Nephron (organoid): Measurements from ENCODE around the gene ACOXL.

Source experiments
- H3K27ac Mint-ChIP-seq, 3 experiments: 2 replicates each; pipeline ENCODE4 v1.8.0; 2020; ENCODE audit warnings: mixed read lengths in 3 of 3, mild to moderate bottlenecking in 2 of 3, moderate library complexity in 1 of 3
- H3K27me3 Mint-ChIP-seq: 2 replicates; pipeline ENCODE4 v1.8.0; 2021; ENCODE audit warnings: low read depth, mild to moderate bottlenecking, moderate library complexity, mixed read lengths
- H3K36me3 Mint-ChIP-seq: 2 replicates; pipeline ENCODE4 v1.8.0; 2020; ENCODE audit warnings: low read depth, mixed read lengths
- H3K4me1 Mint-ChIP-seq: 2 replicates; pipeline ENCODE4 v1.8.0; 2020; ENCODE audit warnings: mixed read lengths
- H3K4me3 Mint-ChIP-seq, 3 experiments: 2 replicates each; pipeline ENCODE4 v1.8.0; 2020; ENCODE audit warnings: mild to moderate bottlenecking in 3 of 3, mixed read lengths in 3 of 3, moderate library complexity in 2 of 3
- H3K9me3 Mint-ChIP-seq: 2 replicates; pipeline ENCODE4 v1.8.0; 2020; ENCODE audit warnings: mixed read lengths
- TF ChIP-seq, protein P1 (sequence below), 3 experiments: fragments of 200-600 bp; sonication (generic); IDR thresholded peaks; one replicate each; pipeline ENCODE4 v1.5.0; 2021; ENCODE audit warnings: antibody characterized with exemption in 3 of 3; ENCODE audit not compliant: unreplicated experiment in 3 of 3

The ACOXL gene

DNA sequence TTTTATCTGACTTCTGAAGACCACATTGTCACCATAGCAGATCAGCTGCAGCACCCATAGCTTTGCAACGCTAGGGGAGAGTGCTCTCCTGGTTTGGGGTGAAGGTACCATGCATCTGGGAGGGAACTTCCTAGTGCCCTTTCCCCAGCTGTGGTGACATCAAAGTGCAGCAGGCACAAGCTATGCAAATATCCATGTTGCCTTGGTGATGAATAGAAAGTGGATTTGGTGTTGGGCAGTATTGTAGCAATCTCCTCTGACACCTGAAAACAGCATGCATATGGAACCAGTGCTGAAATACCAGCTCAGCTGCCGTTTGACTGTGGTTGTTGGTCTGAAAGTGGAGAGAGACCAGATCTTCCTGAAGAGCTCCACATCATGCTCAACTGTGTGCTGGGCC, 425.4 kb downstream of the ACOXL start:
- H3K36me3 Mint-ChIP-seq = peaks cover 83% of the 10 kb centered on the region
- H3K27ac Mint-ChIP-seq = no peak overlapping the region
- peaks cover 5% of the 10 kb centered on the region for H3K27me3 Mint-ChIP-seq
- H3K4me1 Mint-ChIP-seq = peaks cover 20% of the 10 kb centered on the region
- H3K4me3 Mint-ChIP-seq = no peak overlapping the region
- no peaks in the 10 kb centered on the region for H3K9me3 Mint-ChIP-seq
- TF ChIP-seq, protein P1, sequence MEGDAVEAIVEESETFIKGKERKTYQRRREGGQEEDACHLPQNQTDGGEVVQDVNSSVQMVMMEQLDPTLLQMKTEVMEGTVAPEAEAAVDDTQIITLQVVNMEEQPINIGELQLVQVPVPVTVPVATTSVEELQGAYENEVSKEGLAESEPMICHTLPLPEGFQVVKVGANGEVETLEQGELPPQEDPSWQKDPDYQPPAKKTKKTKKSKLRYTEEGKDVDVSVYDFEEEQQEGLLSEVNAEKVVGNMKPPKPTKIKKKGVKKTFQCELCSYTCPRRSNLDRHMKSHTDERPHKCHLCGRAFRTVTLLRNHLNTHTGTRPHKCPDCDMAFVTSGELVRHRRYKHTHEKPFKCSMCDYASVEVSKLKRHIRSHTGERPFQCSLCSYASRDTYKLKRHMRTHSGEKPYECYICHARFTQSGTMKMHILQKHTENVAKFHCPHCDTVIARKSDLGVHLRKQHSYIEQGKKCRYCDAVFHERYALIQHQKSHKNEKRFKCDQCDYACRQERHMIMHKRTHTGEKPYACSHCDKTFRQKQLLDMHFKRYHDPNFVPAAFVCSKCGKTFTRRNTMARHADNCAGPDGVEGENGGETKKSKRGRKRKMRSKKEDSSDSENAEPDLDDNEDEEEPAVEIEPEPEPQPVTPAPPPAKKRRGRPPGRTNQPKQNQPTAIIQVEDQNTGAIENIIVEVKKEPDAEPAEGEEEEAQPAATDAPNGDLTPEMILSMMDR (IDR thresholded peaks at IDR 0.05; ENCODE audit: unreplicated experiment in 3 of 3) = no peak

- H3K36me3 Mint-ChIP-seq = peaks cover 79% of the 10 kb centered on the region
- H3K4me1 Mint-ChIP-seq = peaks cover 27% of the 10 kb centered on the region
- TF ChIP-seq, protein P1 (IDR thresholded peaks at IDR 0.05; ENCODE audit: unreplicated experiment in 3 of 3) = no peak
- H3K4me3 Mint-ChIP-seq = no peak overlapping the region
- H3K27me3 Mint-ChIP-seq = peaks cover 5% of the 10 kb centered on the region
- no peak overlapping the region for H3K27ac Mint-ChIP-seq
- H3K9me3 Mint-ChIP-seq = no peaks in the 10 kb centered on the region
These were observed 427.3 kb downstream of the ACOXL start for GRCh38 chr2:111159641-111160040.

DNA sequence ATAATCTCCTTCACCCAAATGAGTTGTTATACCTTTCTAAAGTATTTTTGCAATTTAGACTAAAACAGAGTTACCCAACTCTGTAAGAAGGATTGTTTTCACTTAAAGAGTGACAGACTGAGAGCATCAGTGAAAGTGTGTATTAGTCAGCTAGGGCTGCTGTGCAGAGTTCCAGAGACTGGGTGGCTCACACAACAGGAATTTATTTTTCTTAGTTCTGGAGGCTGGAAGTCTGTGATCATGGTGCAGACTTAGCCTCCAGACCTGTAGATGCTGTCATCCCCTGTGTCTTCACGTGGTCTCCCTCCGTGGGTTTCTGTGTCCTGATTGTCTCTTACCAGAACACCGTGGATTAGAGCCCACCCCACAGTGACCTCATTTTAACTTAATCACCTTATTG, 428.4 kb downstream of the ACOXL start:
- no peaks in the 10 kb centered on the region for H3K9me3 Mint-ChIP-seq
- TF ChIP-seq, protein P1 (IDR thresholded peaks at IDR 0.05; ENCODE audit: unreplicated experiment in 3 of 3) = no peak
- H3K4me3 Mint-ChIP-seq = no peak overlapping the region
- H3K27me3 Mint-ChIP-seq = no peaks in the 10 kb centered on the region
- no peak overlapping the region for H3K27ac Mint-ChIP-seq
- H3K4me1 Mint-ChIP-seq = peaks cover 36% of the 10 kb centered on the region
- peaks cover 78% of the 10 kb centered on the region for H3K36me3 Mint-ChIP-seq

DNA sequence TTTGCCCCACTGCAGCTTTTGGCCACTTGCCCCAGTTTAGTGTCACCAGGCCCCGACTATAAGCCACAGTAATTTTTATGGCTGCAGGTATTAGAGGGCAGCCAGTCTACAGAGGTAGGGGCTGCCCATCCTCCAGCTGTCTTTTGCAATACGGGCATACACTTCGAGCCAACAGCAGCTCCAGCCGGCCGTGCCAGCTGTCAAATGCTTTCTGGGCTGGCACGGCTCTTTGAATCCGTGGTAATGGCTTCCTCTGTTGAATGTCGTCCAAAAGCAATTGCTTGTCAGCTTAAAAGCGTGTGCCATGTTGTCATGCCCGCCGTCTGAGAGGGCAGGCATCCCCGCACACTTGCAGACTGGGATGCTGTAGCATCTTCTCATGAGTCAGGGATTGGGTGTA, 429.6 kb downstream of the ACOXL start:
- TF ChIP-seq, protein P1 (IDR thresholded peaks at IDR 0.05; ENCODE audit: unreplicated experiment in 3 of 3) = no peak
- peaks cover 71% of the 10 kb centered on the region for H3K36me3 Mint-ChIP-seq
- H3K27me3 Mint-ChIP-seq = no peaks in the 10 kb centered on the region
- H3K9me3 Mint-ChIP-seq = no peaks in the 10 kb centered on the region
- H3K27ac Mint-ChIP-seq = no peak overlapping the region
- no peak overlapping the region for H3K4me3 Mint-ChIP-seq
- peaks cover 36% of the 10 kb centered on the region for H3K4me1 Mint-ChIP-seq

DNA sequence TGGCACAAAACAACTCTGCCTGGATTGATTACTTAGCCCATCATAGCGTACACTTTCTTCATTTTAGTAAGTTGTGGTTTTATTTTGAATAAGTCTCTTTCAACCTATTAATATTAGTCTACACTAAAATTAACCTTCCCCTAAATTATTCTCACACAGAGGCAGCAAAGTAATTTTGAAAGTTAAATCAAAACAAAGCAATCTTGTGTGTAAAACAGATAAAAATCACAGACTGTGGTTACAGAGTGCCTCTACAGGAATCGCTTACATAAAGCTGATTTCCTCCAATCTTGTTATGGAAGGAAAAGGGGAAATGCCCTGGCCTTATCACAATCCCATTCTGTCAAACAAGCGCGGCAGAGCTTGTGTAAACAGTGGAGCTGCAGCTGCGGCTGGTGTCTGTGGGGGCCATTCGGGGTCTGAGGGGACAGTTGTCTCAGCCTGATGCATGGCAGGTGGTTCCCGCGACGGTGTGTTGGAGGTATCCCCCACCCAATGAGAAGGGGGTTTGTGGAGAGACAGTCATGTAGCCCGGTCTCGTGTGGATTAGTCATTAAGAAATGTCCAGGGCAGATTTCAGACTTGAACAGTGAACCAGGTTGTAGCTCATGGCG, 430.5 kb downstream of the ACOXL start:
- H3K4me1 Mint-ChIP-seq = peaks cover 43% of the 10 kb centered on the region
- H3K36me3 Mint-ChIP-seq = peaks cover 70% of the 10 kb centered on the region
- H3K27ac Mint-ChIP-seq = peak overlapping the region in 2 of 3 experiments; percentile 4 to 48
- TF ChIP-seq, protein P1 (IDR thresholded peaks at IDR 0.05; ENCODE audit: unreplicated experiment in 3 of 3) = no peak
- H3K4me3 Mint-ChIP-seq = no peak overlapping the region
- H3K27me3 Mint-ChIP-seq = no peaks in the 10 kb centered on the region
- no peaks in the 10 kb centered on the region for H3K9me3 Mint-ChIP-seq

DNA sequence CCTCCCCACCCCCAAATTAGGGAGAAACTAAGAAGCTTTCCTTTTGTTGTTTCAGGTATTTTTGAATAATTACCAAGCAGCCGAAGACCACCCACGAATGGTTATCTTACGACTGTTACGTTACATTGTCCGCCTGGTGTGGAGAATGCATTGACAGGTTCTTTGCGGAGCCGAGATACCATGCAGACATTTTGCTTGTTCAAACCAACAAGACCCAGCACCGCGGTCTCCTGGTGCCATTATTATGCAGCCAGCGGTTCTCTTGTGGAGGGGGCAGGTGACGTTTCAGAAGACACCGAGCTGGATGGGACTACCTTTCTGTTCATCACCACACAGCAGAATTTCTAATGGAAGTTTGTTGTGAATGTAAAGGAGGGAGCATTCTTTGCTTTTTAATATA, 431.7 kb downstream of the ACOXL start:
- H3K9me3 Mint-ChIP-seq = no peaks in the 10 kb centered on the region
- H3K4me1 Mint-ChIP-seq = peaks cover 56% of the 10 kb centered on the region
- no peaks in the 10 kb centered on the region for H3K27me3 Mint-ChIP-seq
- peaks cover 61% of the 10 kb centered on the region for H3K36me3 Mint-ChIP-seq
- TF ChIP-seq, protein P1 (IDR thresholded peaks at IDR 0.05; ENCODE audit: unreplicated experiment in 3 of 3) = no peak
- H3K4me3 Mint-ChIP-seq = no peak overlapping the region
- no peak overlapping the region for H3K27ac Mint-ChIP-seq
